Ovary (tissue), 3 donors: ENCODE data around the gene GSTT4.
"Not testable (repeated sequence)": the region's sequence is repeated elsewhere in the genome, so short reads cannot be mapped to it uniquely, and the experiment has no call there.

ENCODE experiments used
- EP300 ChIP-seq: sonication (generic); formaldehyde crosslinking; IDR thresholded peaks from one replicate; pipeline ENCODE4 v1.6.1; 2017; ENCODE audit warnings: antibody characterized with exemption
- POLR2A ChIP-seq: fragments of 450-650 bp; IDR thresholded peaks from one replicate; pipeline ENCODE4 v1.6.1; 2017; ENCODE audit warnings: antibody characterized with exemption, mild to moderate bottlenecking, moderate library complexity
- TF ChIP-seq, protein P1 (sequence below), 3 donors: fragments of 450-650 bp in 2 of 3; fragments of 200-600 bp in 1 of 3; IDR thresholded peaks; one replicate each; pipeline versions ENCODE4 v1.5.1 to v1.8.0; 2016 to 2022; ENCODE audit warnings: antibody characterized with exemption in 3 of 3, mild to moderate bottlenecking in 1 of 3
- donor health status: DM: no; HTN: no; CAD: no.

DNA sequence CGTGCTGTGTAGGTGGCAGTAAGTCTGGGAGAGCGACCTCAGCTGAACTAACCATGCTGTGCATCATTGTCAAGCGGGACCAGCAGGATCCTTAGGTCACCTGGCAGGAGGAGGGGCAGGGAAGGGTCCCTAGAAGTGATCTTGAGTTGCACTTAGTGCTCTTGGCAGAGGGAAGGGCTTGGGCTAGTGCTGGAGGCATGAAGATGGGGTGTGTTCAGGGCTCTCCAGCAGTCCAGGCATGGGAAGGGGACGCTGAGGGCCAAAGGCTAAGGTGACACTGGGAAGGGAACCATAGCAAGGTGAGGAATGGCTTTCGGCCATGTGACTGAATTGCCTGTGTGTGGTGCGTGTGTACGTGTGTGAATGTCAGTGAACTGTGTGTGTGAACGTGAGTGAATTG lies 19.2 kb downstream of the GSTT4 start:
- TF ChIP-seq, protein P1, sequence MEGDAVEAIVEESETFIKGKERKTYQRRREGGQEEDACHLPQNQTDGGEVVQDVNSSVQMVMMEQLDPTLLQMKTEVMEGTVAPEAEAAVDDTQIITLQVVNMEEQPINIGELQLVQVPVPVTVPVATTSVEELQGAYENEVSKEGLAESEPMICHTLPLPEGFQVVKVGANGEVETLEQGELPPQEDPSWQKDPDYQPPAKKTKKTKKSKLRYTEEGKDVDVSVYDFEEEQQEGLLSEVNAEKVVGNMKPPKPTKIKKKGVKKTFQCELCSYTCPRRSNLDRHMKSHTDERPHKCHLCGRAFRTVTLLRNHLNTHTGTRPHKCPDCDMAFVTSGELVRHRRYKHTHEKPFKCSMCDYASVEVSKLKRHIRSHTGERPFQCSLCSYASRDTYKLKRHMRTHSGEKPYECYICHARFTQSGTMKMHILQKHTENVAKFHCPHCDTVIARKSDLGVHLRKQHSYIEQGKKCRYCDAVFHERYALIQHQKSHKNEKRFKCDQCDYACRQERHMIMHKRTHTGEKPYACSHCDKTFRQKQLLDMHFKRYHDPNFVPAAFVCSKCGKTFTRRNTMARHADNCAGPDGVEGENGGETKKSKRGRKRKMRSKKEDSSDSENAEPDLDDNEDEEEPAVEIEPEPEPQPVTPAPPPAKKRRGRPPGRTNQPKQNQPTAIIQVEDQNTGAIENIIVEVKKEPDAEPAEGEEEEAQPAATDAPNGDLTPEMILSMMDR (IDR thresholded peaks at IDR 0.05): not testable (repeated sequence)
- not testable (repeated sequence) for TF ChIP-seq POLR2A, EP300
